HG03457 (cell line): ENCODE results near the gene APOA4.
"Not testable (repeated sequence)": the region's sequence is repeated elsewhere in the genome, so short reads cannot be mapped to it uniquely, and the experiment has no call there.

ENCODE experiments used
- ATAC-seq: cut with Tn5 transposase; IDR thresholded peaks from one replicate; pipeline ENCODE4 v1.9.1; 2021; ENCODE audit warnings: moderate number of reproducible peaks; ENCODE audit not compliant: unreplicated experiment

Gene APOA4

DNA sequence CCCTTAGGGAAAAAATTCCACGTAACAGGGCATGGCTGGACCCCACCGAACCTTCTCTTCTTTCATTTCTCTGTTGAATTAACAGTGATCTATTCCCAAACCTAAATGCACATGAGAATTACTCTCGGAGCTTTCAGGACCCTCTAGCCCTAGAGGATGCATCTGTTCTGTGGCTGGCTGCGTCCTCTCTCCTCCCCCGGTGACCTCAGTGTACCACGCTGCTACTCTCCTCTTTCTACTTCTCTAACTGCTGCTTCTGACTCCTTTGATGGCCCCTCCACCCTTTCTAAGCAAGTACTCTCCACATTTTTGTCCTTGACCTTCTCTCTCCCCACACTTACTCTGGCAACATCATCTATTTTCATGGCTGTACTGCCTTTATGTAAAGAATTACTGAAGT is 26.4 kb upstream of the APOA4 start:
- no peak for ATAC-seq

DNA sequence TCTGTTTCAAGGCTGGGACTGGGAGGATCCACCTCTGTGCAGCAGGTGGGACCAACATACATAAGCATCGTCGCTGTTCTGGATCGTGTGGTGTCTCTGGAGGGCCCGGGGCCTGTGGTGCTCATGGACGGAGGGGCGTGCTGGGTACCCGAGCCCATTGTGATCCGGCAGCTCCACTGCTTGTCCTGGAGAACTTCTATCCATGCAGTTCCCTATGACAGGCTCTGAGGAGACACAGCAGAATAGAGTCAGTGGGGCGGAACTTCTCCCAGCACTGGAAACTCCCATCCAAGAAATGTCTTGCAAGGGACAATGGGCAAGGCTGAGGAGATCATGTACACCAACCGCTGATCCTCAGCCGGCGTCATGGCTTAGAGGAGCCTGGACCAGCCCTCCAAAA is 26.0 kb upstream of the APOA4 start:
- ATAC-seq = no peak

DNA sequence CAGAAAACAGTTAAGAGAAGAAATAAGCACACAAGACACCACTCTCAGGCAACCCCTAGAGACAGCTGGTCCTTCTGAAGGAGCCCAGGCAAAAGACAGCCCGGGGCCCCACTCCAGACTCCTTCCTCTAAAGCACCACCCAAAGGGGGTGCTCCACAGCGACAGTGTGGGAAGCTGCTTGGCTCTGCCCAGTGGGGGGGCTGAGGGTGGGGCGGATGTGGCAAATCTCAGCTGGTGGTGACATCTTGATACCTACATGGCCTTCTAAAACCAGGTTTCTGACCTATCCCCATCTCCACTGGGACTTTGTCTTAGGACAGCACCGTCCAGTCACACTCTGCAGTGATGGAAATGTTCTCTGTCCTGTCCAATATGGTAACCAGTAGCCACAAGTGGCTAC is 24.5 kb upstream of the APOA4 start:
- no peak for ATAC-seq

DNA sequence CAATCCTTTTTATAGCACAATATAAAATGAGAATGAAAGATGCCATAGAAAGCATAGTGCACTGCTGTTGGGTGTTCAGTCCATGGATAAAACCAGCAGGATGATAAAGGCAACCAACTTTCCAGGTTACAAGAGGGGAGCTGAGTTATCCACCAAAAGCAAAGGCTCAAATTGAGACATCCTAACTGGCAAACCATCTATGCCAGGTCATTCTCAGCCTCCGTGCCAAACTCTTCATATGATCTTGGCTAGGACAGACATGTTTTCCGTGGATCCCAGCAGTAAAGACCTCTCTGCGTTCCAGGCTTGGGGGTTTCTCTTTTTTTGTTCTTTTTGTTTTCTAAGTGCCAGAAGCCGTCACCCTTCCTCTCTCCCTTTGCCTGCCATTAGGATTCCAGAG is 21.6 kb upstream of the APOA4 start:
- no peak for ATAC-seq

DNA sequence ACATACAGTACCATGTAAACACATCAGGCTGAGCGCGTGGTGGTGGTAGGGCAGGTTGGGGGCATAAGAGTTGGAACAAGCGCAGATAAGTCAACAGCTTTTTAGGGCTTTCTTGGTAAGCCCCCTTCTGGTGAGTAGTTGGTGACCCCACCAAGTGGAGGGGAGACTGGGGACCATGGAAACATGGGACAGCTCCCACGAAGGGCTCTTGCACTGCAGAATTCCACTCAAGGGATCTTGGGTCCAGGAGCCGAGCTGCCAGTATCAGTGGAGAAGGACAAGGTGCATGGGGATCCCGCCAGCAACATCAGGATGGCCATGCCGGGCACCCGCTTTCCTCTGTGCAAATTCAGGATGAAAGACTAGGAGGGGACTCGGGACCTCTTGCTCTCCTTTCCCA is 20.6 kb upstream of the APOA4 start:
- ATAC-seq = no peak

DNA sequence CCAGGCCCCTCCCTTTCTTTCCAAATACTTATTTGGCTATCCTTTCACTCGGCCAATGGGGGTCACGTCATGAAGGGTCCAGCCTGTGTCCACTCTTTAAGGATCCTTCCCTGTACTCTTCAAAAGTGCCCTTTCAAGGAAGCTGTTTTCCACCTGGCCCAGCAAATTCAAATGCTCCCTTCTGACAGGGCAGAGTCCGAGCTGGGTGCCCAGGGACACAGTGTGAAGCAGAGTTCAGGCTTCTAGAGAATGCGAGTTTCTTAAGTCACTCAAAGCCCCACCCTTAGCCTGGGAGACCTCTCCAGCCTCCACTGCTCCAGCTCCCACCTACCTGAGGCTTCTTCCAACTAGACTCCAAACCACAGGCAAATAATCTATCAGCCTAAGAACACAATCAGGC is 19.8 kb upstream of the APOA4 start:
- ATAC-seq = no peak

DNA sequence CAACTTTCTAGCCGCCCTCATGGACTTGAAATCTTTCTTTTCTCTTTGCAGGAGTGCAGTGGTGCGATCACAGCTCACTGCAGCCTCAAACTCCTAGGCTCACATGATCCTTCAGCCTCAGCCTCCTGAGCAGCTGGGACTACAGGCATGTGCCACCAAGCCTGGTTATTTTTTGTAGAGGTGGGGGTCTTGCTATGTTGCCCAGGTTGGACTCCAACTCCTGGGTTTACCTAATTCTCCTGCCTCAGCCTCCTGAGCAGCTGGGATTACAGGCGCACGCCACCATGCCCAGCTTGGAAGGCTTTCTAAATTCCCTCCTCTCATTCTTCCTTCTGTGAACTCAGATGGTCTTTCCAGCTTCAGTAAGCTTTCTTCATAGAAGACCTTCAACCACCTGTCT is 19.0 kb upstream of the APOA4 start:
- ATAC-seq = no peak

DNA sequence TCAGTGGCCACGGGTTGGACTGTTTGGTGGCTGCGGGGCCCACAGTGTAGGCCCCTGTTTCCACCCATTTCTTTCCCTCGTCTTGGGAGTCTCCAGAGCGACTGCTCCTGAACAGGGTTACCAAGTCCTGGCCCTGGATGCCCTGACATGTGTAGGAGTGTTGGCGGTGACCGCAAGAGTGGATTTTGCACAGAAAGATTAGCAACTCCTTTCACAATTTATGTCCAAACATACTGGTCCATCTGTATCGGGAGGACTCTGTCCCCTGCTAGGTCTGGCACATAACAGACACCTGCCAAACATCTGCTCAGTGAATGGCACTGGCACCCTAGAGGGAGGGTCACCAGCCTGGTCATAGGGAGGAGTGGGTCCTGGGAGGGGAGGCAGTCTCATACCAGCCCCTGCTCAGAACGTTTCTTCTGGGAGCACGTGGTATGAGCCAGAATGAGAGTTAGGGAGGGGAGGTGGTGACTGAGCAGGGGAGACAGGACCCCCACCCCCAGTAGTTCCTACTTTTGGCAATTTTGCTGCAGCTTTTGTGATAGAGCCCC is 17.7 kb upstream of the APOA4 start:
- ATAC-seq = no peak

DNA sequence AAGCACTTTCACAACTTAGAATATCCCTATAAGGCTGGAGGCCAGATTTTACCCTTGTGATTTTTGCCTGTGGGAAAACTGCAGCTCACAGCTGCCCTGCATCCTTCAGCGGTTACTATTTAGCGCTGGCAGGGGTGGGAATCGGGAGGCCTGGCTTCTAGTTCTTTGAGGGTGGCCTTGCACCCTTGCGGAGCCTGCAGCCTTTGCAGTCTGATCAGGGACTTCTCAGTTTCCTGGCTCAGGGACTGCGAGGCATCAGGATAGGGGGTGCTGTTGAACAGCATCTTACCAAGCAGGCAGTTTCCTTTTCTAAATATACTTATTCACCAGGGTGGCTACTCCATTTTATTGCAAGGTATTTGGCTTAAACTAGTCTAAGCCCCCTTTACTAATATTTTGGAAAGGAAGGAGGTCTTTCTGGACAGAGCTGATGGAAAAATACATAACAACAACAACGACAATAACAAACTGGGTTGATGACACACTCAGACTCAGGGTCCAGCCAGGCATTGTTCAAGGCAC is 17.2 kb upstream of the APOA4 start:
- ATAC-seq = no peak

DNA sequence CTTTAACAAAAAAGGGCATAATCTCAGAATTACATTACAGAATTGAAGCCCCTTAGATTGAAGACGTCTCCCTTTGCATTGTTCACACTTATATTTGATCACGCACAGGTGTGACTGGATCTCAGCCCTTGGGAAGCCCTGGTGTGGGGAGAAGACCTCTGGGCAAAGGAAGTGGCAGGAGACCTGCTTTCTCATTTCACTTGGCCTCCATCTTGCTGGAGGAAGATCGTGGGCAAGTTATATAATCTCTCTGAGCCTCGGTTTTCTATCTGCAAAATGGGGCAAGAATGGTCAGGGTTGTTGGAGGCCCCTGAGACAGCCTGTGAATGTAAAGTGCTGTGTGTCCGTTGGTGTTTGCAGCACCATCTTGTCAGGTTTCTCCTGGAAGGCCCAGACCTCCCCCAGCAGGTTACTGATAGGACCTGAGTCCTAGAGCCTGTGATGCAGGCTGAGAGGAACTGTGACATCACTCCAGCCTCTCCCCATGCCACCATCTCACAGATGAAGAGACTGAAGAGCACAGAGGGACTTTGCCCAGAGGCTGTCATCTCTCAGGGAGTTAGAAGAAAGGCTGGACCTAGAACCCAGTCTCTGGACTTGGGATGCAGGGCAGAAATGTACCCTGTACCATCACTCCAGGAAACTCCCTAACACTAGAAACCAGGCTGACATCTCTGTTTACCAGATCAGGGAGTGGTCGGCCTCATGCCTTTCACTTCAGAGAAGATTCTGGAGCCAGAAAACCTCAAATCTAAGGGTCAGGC is 15.4 kb upstream of the APOA4 start:
- no peak for ATAC-seq

DNA sequence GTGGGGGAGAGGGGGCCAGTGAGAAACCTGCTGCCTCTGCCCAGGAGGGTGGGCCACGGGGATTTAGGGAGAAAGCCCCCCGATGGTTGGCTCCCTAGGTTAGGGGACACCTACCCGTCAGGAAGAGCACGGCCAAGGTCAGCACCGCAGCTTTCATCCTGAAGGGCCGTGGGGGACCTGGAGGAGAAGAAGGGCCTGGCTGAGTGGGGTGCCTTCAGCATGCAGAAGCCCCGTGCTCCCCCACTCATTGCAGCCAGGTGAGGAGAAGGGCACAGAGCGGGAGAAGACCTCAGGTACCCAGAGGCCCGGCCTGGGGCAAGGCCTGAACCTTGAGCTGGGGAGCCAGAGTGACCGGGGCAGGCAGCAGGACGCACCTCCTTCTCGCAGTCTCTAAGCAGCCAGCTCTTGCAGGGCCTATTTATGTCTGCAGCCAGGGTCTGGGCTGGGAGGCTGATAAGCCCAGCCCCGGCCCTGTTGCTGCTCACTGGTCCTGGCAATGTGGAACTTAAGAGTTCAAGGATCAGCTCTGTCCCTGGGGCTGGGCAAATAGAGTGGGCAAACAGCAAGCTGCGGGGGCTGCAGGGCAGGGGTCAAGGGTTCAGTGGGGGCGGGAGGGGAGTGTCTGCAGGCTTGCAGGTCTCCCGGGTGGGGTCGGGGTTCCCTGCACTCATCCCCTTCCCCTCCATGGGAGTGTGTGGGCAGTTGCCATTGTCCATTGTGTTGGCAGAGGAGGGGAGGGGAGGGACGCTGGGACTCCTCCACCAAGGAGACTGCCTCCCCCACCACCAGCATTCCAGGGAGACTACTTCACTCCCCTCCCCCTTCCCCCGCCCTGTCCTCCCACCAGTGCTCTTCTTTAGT is 14.4 kb upstream of the APOA4 start, which contains the start of gene APOA1:
APOA1 (minus strand) TSS at position 392 of the 861 bp plus-strand sequence; CDS start at position 157, 235 bp downstream.
- no peak for ATAC-seq

DNA sequence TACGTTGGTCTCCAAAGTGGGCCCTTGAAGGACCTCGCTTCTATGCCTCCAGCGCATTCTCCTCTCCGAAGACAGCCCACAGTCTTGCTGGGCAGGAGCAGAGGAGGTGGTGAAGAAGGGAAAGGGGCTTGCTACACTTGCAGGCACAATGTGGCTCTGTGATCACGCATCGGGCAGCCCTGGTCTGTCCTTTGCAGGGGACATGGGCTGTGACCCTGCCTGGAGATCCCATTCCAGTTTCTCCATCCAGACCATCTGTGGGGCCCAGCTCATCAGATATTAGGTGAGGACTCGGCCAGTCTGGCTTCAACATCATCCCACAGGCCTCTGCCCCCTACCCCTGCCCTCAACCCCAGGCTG is 13.5 kb upstream of the APOA4 start:
- no peak for ATAC-seq

DNA sequence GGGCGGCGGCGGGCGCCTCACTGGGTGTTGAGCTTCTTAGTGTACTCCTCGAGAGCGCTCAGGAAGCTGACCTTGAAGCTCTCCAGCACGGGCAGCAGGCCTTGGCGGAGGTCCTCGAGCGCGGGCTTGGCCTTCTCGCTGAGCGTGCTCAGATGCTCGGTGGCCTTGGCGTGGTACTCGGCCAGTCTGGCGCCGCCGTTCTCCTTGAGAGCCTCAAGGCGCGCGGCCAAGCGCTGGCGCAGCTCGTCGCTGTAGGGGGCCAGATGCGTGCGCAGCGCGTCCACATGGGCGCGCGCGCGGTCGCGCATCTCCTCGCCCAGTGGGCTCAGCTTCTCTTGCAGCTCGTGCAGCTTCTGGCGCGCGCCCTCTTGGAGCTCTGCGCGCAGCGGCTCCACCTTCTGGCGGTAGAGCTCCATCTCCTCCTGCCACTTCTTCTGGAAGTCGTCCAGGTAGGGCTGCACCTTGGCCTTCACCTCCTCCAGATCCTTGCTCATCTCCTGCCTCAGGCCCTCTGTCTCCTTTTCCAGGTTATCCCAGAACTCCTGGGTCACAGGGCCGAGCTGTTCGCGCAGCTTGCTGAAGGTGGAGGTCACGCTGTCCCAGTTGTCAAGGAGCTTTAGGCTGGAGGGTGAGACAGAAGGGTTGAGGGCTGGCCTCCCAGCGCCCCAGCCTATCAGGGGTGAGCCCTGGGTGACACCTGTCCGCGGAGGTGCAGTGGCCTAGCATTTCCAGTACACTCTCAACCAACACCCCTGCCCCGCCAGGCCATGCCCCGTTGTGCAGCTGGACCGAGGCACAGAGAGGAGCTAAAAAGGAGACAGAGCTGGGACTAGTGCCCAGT is 12.9 kb upstream of the APOA4 start:
- peak; percentile 78 for ATAC-seq

DNA sequence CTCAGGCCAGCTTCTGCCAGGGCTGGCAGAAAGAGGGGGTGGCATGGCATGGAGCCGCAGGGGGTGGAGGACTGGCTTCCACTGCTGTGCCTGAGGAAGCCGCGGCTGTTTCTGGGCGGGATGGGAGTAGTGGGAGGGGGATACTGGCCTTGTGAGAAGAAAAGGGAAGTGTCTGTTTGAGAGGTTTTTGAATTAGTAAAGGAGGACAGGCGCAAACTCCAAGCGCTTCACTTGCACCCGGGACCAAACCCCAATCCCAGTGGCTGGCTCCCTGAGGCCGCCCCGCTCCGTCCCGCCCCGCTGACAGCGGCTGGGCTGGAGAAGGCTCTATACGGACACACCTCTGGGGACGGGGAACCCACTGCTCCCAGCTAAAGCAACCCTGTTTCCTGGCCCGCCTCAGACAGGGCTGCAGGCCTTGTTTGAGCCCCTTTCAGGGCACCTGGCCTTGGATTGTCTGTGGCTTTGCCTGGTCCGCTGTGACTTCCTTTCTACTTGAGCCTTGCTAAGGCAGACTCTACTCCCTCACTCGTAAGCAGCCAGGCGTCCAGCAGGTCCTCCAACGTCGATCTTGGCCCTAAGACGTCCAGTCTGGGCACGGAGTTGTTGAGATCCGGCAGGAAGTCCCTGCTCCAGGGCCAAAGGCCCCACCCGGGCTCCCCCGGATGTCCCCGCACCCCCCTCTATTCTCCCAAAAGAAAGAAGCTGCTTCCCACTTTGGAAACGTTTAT is 12.1 kb upstream of the APOA4 start:
- ATAC-seq = no peak

DNA sequence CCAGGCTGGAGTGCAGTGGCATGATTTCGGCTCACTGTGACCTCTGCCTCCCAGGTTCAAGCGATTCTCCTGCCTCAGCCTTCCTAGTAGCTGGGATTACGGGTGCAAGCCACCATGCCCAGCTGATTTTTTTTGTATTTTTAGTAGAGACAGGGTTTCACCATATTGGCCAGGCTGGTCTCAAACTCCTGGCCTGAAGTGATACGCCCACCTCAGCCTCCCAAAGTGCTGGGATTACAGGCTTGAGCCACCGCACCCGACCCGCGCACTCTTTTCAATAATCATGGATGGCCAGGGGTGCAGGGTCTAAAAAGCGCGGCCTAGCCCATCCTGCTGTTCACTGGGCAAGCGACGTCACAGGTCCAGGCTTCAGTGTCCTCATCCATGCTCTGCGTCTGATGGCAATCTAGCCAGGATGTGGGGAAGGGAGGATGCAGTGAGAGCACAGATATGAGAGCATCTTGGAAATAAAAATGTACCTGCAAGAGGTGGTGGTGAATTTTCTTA is 11.5 kb upstream of the APOA4 start:
- ATAC-seq = not testable (repeated sequence)

DNA sequence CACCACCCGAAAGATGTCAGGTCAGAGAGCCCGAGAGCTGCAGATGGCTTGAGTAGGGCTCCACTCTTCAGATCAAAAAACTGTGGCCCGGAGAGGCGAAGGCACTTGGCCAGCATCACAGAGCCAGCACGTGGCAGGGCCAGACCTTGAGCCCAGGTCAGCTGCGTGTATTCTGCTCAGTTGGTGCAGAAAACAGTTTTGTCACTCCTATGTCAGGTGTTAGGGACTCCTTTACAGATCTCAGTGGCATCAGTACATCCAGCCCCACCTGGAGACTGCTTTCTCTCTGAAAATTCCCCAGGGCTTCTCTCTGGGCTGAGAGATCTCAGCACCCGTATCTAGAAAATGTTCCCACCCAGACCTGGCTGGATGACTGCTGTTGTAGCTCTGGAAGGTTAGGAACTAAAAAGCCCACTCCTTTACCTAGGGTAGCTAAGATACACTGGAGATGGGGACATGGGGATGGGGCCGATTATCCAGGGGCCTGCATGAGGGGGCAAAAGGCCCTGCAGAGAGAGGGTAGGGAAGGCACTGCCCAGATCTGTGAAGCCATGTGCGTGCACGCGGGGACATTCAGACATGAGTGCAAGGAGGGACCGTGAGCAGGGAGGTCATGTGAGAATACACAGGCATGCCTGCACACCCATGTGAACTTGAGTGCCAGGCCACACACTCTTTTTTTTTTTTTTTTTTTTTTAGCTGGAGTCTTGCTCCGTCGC is 10.9 kb upstream of the APOA4 start:
- no peak for ATAC-seq

DNA sequence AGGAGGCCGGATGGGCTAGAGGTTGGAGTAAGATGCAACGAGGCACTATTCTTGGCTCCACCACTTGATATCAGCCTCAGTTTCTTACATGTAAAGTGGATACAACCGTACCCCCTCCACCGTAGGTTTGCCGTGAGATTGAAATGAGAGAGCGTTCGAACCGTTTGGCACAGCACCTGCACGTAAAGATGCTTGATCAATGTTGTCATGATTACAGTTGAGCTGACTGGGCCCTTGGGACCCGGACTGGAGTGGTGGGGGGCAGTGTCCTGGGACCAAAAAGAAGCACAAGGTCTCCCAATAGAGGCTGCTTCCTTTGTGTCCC is 10.3 kb upstream of the APOA4 start:
- ATAC-seq = no peak

DNA sequence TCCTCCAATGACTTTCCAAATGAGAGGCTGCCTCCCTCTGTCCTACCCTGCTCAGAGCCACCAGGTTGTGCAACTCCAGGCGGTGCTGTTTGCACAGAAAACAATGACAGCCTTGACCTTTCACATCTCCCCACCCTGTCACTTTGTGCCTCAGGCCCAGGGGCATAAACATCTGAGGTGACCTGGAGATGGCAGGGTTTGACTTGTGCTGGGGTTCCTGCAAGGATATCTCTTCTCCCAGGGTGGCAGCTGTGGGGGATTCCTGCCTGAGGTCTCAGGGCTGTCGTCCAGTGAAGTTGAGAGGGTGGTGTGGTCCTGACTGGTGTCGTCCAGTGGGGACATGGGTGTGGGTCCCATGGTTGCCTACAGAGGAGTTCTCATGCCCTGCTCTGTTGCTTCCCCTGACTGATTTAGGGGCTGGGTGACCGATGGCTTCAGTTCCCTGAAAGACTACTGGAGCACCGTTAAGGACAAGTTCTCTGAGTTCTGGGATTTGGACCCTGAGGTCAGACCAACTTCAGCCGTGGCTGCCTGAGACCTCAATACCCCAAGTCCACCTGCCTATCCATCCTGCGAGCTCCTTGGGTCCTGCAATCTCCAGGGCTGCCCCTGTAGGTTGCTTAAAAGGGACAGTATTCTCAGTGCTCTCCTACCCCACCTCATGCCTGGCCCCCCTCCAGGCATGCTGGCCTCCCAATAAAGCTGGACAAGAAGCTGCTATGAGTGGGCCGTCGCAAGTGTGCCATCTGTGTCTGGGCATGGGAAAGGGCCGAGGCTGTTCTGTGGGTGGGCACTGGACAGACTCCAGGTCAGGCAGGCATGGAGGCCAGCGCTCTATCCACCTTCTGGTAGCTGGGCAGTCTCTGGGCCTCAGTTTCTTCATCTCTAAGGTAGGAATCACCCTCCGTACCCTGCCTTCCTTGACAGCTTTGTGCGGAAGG is 9.5 kb upstream of the APOA4 start:
- no peak for ATAC-seq
